Measurements from ENCODE around the gene SLC44A5. TPM values are rescaled to one million over a fixed set of nuclear protein-coding genes. Genes with fewer than 3 reads are reported as not detected.
"Not testable (repeated sequence)": the region's sequence is repeated elsewhere in the genome, so short reads cannot be mapped to it uniquely, and the experiment has no call there.

The SLC44A5 gene
- total RNA-seq, 4 donors from 2014 or later, result 1.1 to 17.7 (median 5.8) TPM

DNA sequence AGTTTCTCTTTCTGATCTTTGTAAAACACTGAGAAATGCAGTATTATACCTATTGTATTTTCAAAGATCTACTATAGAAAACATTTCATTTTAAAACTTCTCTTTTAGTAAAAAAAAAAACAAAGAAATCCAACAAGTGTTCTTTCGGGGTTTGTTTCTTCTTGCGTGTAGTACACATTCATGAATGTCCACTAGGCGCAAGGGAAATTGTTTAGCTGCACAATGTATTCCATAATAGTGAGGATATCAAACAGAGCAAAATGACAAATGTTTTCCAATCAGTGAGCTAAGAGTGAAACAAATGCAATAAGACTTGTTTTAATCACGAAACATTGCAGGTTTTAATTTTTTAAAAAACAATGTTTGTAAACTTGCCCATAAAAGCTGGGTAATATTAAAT lies 408.2 kb downstream of the SLC44A5 start:
- WGBS, result 89% methylated on average over 4 of the region's 4 CpGs
- no peaks in the 10 kb centered on the region for H3K36me3 ChIP-seq
- H3K27me3 ChIP-seq, result no peaks in the 10 kb centered on the region
- TF ChIP-seq, protein P1, sequence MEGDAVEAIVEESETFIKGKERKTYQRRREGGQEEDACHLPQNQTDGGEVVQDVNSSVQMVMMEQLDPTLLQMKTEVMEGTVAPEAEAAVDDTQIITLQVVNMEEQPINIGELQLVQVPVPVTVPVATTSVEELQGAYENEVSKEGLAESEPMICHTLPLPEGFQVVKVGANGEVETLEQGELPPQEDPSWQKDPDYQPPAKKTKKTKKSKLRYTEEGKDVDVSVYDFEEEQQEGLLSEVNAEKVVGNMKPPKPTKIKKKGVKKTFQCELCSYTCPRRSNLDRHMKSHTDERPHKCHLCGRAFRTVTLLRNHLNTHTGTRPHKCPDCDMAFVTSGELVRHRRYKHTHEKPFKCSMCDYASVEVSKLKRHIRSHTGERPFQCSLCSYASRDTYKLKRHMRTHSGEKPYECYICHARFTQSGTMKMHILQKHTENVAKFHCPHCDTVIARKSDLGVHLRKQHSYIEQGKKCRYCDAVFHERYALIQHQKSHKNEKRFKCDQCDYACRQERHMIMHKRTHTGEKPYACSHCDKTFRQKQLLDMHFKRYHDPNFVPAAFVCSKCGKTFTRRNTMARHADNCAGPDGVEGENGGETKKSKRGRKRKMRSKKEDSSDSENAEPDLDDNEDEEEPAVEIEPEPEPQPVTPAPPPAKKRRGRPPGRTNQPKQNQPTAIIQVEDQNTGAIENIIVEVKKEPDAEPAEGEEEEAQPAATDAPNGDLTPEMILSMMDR (IDR thresholded peaks at IDR 0.05), result no peak
- TF ChIP-seq POLR2A (IDR thresholded peaks at IDR 0.05), result no peak
- no peak for DNase-seq (ENCODE audit: low spot score in 2 of 2)
- H3K27ac ChIP-seq, result no peak overlapping the region
- H3K4me3 ChIP-seq, result no peak overlapping the region
- no peaks in the 10 kb centered on the region for H3K9me3 ChIP-seq
- no peaks in the 10 kb centered on the region for H3K4me1 ChIP-seq

DNA sequence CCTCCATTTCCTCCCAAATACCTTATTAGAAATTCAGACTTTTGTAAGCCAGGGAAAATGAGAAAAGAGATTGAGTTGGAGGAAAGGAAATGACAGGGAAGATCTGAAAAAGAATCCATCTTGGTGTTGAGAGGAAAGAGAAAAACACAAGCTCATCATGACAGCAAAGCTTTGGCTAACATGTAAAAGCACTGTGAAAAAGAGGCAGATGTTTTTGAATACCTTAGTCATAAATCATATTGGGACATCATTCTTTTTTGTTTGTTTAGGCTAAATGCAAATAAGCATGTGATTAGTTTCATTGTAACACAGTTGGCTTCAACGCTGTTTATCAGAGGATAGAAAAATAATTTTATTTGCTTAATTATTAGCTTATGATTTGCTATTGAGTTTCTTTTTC lies 412.2 kb downstream of the SLC44A5 start:
- Histone ChIP-seq H3K4me3 (no peak overlapping the region), H3K27me3 (no peaks in the 10 kb centered on the region), H3K27ac (no peak overlapping the region), H3K9me3 (no peaks in the 10 kb centered on the region), H3K36me3 (no peaks in the 10 kb centered on the region), H3K4me1 (no peaks in the 10 kb centered on the region)
- TF ChIP-seq POLR2A (IDR thresholded peaks at IDR 0.05) (no peak), POLR2AphosphoS5 (IDR thresholded peaks at IDR 0.05) (no peak), EP300 (IDR thresholded peaks at IDR 0.05) (no peak)
- TF ChIP-seq, protein P1 (IDR thresholded peaks at IDR 0.05), result no peak
- DNase-seq (ENCODE audit: low spot score in 2 of 2), result no peak
- WGBS, result 92% methylated on average over 1 of the region's 1 CpG

- 75% methylated on average over 1 of the region's 1 CpG for WGBS
- H3K27ac ChIP-seq, result no peak overlapping the region
- no peaks in the 10 kb centered on the region for H3K4me1 ChIP-seq
- no peaks in the 10 kb centered on the region for H3K9me3 ChIP-seq
- no peaks in the 10 kb centered on the region for H3K27me3 ChIP-seq
- DNase-seq (ENCODE audit: low spot score in 2 of 2), result no peak
- no peaks in the 10 kb centered on the region for H3K36me3 ChIP-seq
- H3K4me3 ChIP-seq, result no peak overlapping the region
- TF ChIP-seq POLR2AphosphoS5 (IDR thresholded peaks at IDR 0.05) (no peak), EP300 (IDR thresholded peaks at IDR 0.05) (no peak), POLR2A (IDR thresholded peaks at IDR 0.05) (no peak)
- TF ChIP-seq, protein P1 (IDR thresholded peaks at IDR 0.05), result no peak
Measured at GRCh38 chr1:75198163-75198562, 412.8 kb downstream of the SLC44A5 start.

DNA sequence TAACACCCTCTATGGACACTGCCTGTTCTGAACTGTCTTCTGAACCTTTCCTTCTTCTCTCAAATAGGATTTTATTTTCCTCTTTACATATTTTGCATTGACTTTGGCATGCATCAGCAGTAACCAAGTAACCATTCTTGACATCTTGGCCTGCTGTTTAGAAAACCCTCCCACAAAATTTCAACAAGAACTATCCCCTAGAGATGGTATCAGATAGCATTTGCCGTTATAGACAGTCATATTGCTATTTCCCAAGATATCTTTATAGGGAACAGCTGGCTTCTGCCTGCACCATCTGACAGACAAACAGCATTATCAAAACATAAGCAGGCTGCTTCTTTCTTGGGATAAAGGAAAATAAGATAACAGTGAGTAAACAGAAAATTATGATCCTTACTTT lies 422.0 kb downstream of the SLC44A5 start:
- H3K36me3 ChIP-seq, result no peaks in the 10 kb centered on the region
- WGBS, result 77% methylated on average over 1 of the region's 1 CpG
- H3K27me3 ChIP-seq, result no peaks in the 10 kb centered on the region
- no peak for DNase-seq (ENCODE audit: low spot score in 2 of 2)
- TF ChIP-seq POLR2A (IDR thresholded peaks at IDR 0.05) (no peak), POLR2AphosphoS5 (IDR thresholded peaks at IDR 0.05) (no peak), EP300 (IDR thresholded peaks at IDR 0.05) (no peak)
- TF ChIP-seq, protein P1 (IDR thresholded peaks at IDR 0.05), result no peak
- H3K4me1 ChIP-seq, result no peaks in the 10 kb centered on the region
- no peak overlapping the region for H3K27ac ChIP-seq
- H3K9me3 ChIP-seq, result no peaks in the 10 kb centered on the region
- no peak overlapping the region for H3K4me3 ChIP-seq

DNA sequence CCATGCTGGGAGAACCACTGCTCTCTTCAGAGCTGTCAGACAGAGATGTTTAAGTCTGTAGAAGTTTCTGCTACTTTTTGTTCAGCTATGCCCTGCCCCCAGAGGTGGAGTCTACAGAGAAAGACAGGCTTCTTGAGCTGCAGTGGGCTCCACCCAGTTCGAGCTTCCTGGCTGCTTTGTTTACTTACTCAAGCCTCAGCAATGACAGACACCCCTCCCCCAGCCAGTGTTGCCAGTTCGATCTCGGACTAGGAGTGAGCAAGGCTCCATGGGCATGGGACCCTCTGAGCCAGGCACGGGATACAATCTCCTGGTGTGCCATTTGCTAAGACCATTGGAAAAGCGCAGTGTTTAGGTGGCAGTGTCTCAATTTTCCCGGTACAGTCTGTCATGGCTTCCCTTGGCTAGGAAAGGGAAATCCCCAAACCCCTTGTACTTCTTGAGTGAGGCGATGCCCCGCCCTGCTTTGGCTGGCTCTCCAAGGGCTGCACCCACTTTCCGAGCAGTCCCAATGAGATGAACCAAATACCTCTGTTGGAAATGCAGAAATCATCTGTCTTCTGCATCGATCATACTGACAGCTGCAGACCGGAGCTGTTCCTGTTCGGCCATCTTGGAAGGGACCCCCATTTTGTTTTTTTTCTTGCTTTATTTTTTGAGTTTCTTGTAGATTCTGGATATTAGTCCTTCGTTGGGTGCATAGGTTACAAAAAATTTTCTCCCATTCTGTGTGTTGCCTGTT lies 429.5 kb downstream of the SLC44A5 start:
- not testable (repeated sequence) for H3K9me3 ChIP-seq; DNase-seq (ENCODE audit: low spot score in 2 of 2); H3K27me3 ChIP-seq; H3K27ac ChIP-seq; H3K4me3 ChIP-seq; H3K4me1 ChIP-seq; H3K36me3 ChIP-seq
- WGBS, result 89% methylated on average over 13 of the region's 13 CpGs

All from suprapubic skin (tissue), 4 donors.